Trophoblast cell (in vitro differentiated cells and primary cell): ENCODE data around the gene GBP7.
A peak's percentile ranks its signal among the peaks of the same experiment; 100 is the strongest.

Experiments used
- DNase-seq, 2 donors: peaks; one replicate each; pipeline ENCODE4 v3.0.0-alpha.2; 2016
- H2AFZ ChIP-seq: 2 replicates; pipeline ENCODE4 v1.6.1; 2013; ENCODE audit warnings: low read length, moderate library complexity, mild to moderate bottlenecking; ENCODE audit not compliant: insufficient read depth, poor library complexity
- H2AK5ac ChIP-seq: 2 replicates; pipeline ENCODE4 v1.6.1; 2013; ENCODE audit warnings: mild to moderate bottlenecking, low read length
- H2BK120ac ChIP-seq: 2 replicates; pipeline ENCODE4 v1.6.1; 2013; ENCODE audit warnings: low read length, mild to moderate bottlenecking, moderate library complexity; ENCODE audit not compliant: insufficient read depth, poor library complexity
- H2BK12ac ChIP-seq: 2 replicates; pipeline ENCODE4 v1.6.1; 2013; ENCODE audit warnings: mild to moderate bottlenecking, low read length, moderate library complexity
- H2BK5ac ChIP-seq: 2 replicates; pipeline ENCODE4 v1.6.1; 2013; ENCODE audit warnings: low read length, low read depth, moderate library complexity, mild to moderate bottlenecking; ENCODE audit not compliant: poor library complexity
- H3K14ac ChIP-seq: 2 replicates; pipeline ENCODE4 v1.6.1; 2013; ENCODE audit warnings: mild to moderate bottlenecking, low read length
- H3K18ac ChIP-seq: 2 replicates; pipeline ENCODE4 v1.6.1; 2013; ENCODE audit warnings: mild to moderate bottlenecking, low read length
- H3K23ac ChIP-seq: 2 replicates; pipeline ENCODE4 v1.6.1; 2013; ENCODE audit warnings: low read length
- H3K27ac ChIP-seq: 2 replicates; pipeline ENCODE4 v1.5.1; 2013; ENCODE audit warnings: low read depth, mild to moderate bottlenecking, inconsistent platforms, low read length, moderate library complexity
- H3K27me3 ChIP-seq: 2 replicates; pipeline ENCODE4 v1.6.1; 2013; ENCODE audit warnings: inconsistent platforms, mild to moderate bottlenecking, low read length, moderate library complexity; ENCODE audit not compliant: insufficient read depth
- H3K36me3 ChIP-seq, 2 experiments: 1 replicate in 1 of 2; 2 replicates in 1 of 2; pipeline ENCODE4 v1.6.1; 2013; ENCODE audit warnings: low read length in 2 of 2, mild to moderate bottlenecking in 2 of 2, moderate library complexity in 1 of 2; ENCODE audit not compliant: insufficient read depth in 2 of 2, control insufficient read depth in 1 of 2
- H3K4ac ChIP-seq: 2 replicates; pipeline ENCODE4 v1.6.1; 2013; ENCODE audit warnings: low read depth, mild to moderate bottlenecking, low read length, moderate library complexity
- H3K4me1 ChIP-seq, 2 experiments: 1 replicate in 1 of 2; 2 replicates in 1 of 2; pipeline ENCODE4 v1.6.1; 2013; ENCODE audit warnings: low read length in 2 of 2, mild to moderate bottlenecking in 2 of 2, moderate library complexity in 1 of 2; ENCODE audit not compliant: insufficient read depth in 2 of 2, control insufficient read depth in 1 of 2
- H3K4me2 ChIP-seq: 2 replicates; pipeline ENCODE4 v1.6.1; 2013; ENCODE audit warnings: inconsistent platforms, mild to moderate bottlenecking, low read length, moderate library complexity
- H3K4me3 ChIP-seq: 2 replicates; pipeline ENCODE4 v1.5.1; 2013; ENCODE audit warnings: mild to moderate bottlenecking, low read depth, low read length, inconsistent platforms
- H3K79me1 ChIP-seq: one replicate; pipeline ENCODE4 v1.6.1; 2013; ENCODE audit warnings: low read length
- H3K79me2 ChIP-seq: 2 replicates; pipeline ENCODE4 v1.6.1; 2013; ENCODE audit warnings: low read length, mild to moderate bottlenecking; ENCODE audit not compliant: control insufficient read depth, insufficient read depth, poor library complexity
- H3K9ac ChIP-seq: 2 replicates; pipeline ENCODE4 v1.6.1; 2013; ENCODE audit warnings: mild to moderate bottlenecking, low read length
- H3K9me3 ChIP-seq: 2 replicates; pipeline ENCODE4 v1.6.1; 2013; ENCODE audit warnings: low read depth, mild to moderate bottlenecking, control low read depth, inconsistent platforms, low read length; ENCODE audit not compliant: insufficient read depth
- H4K12ac ChIP-seq: 2 replicates; pipeline ENCODE4 v1.6.1; 2013; ENCODE audit warnings: low read depth, mild to moderate bottlenecking, low read length, moderate library complexity
- H4K8ac ChIP-seq: 2 replicates; pipeline ENCODE4 v1.6.1; 2013; ENCODE audit warnings: low read depth, mild to moderate bottlenecking, low read length, moderate library complexity
- H4K91ac ChIP-seq: one replicate; pipeline ENCODE4 v1.6.1; 2013; ENCODE audit warnings: low read depth, mild to moderate bottlenecking, low read length, moderate library complexity
- WGBS: extraction: QIAGEN DNeasy Blood & Tissue Kit; methylation state at CpG from one replicate; pipeline ENCODE4 v1.1.7; 2013; ENCODE audit warnings: missing lambda C conversion rate; ENCODE audit not compliant: insufficient read length, insufficient coverage; ENCODE audit errors: extremely low coverage; 5-methylcytosine and 5-hydroxymethylcytosine counted together

The GBP7 gene

DNA sequence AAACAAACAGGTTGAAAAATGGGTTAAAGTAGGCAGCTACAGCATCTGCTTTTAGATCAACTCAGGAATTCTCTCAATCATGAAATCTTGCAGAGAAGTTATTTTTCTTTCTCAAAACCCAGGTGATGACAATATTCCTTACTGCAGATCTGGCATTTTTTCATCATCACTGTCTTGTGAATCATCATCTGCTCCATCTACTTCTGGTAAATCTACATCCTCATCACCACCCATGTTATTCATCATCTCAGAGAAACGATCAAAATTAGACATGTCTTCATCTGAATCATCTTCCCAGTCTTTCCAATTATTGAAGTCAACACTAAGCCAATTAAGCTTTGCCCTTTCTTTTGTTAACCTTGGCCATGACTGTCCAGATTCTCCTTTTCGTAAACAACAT lies 71.7 kb downstream of the GBP7 start:
- Histone ChIP-seq H3K27me3 (no peaks in the 10 kb centered on the region), H3K4me2 (no peak overlapping the region), H3K18ac (no peak overlapping the region), H3K4me3 (no peak overlapping the region), H3K9ac (no peak overlapping the region), H3K4me1 (no peaks in the 10 kb centered on the region), H2BK120ac (no peak overlapping the region), H4K91ac (no peak overlapping the region), H3K27ac (no peak overlapping the region), H3K9me3 (peaks cover 2% of the 10 kb centered on the region), H3K79me2 (no peaks in the 10 kb centered on the region), H3K36me3 (no peaks in the 10 kb centered on the region), H3K14ac (no peak overlapping the region), H3K4ac (no peak overlapping the region), H2BK5ac (no peak overlapping the region), H2BK12ac (no peak overlapping the region), H4K12ac (no peak overlapping the region), H2AFZ (no peak overlapping the region), H3K79me1 (no peaks in the 10 kb centered on the region), H3K23ac (no peak overlapping the region), H4K8ac (no peak overlapping the region), H2AK5ac (no peak overlapping the region)
- WGBS = no CpG with 5 or more reads among the region's 2 CpGs
- DNase-seq = peak; percentile 26 to 86

DNA sequence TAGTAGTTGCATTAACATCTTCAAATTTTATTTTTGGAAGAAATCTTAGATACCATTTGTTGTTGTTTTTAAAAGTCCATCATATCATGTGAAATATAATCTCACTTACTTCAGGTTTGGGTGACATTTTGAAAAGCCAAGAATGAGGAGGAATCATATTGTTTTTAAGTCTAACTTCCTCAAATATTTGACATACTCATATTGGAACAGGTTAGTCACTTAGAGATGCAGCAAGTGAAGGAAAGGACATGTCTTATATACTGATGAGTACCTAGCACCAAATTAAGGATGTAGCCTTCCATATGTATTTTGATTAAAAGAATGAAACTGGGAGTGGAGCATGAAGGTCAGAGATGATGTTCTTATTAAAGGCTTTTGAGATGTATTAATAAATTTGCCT lies 73.8 kb downstream of the GBP7 start:
- Histone ChIP-seq H3K18ac (no peak overlapping the region), H2BK120ac (no peak overlapping the region), H2BK12ac (no peak overlapping the region), H3K9me3 (peaks cover 2% of the 10 kb centered on the region), H4K91ac (no peak overlapping the region), H2AK5ac (no peak overlapping the region), H2AFZ (no peak overlapping the region), H4K12ac (no peak overlapping the region), H3K79me1 (no peaks in the 10 kb centered on the region), H3K36me3 (no peaks in the 10 kb centered on the region), H3K4me3 (no peak overlapping the region), H3K14ac (no peak overlapping the region), H3K23ac (no peak overlapping the region), H4K8ac (no peak overlapping the region), H3K4me1 (no peaks in the 10 kb centered on the region), H2BK5ac (no peak overlapping the region), H3K4me2 (no peak overlapping the region), H3K27me3 (no peaks in the 10 kb centered on the region), H3K79me2 (no peaks in the 10 kb centered on the region), H3K27ac (no peak overlapping the region), H3K4ac (no peak overlapping the region), H3K9ac (no peak overlapping the region)
- no peak for DNase-seq

GRCh38 chr1:89100412-89100811 lies 75.4 kb downstream of the GBP7 start:
- DNase-seq = no peak
- H3K14ac ChIP-seq = no peak overlapping the region
- H3K23ac ChIP-seq = no peak overlapping the region
- no peak overlapping the region for H2AK5ac ChIP-seq
- no CpG with 5 or more reads among the region's 3 CpGs for WGBS
- H3K4ac ChIP-seq = no peak overlapping the region
- H2BK5ac ChIP-seq = no peak overlapping the region
- no peaks in the 10 kb centered on the region for H3K36me3 ChIP-seq
- no peaks in the 10 kb centered on the region for H3K79me1 ChIP-seq
- no peaks in the 10 kb centered on the region for H3K27me3 ChIP-seq
- H2BK120ac ChIP-seq = no peak overlapping the region
- H2AFZ ChIP-seq = no peak overlapping the region
- no peak overlapping the region for H3K4me3 ChIP-seq
- H3K79me2 ChIP-seq = no peaks in the 10 kb centered on the region
- H3K18ac ChIP-seq = no peak overlapping the region
- peaks cover 2% of the 10 kb centered on the region for H3K9me3 ChIP-seq
- H4K12ac ChIP-seq = no peak overlapping the region
- no peaks in the 10 kb centered on the region for H3K4me1 ChIP-seq
- H3K27ac ChIP-seq = no peak overlapping the region
- no peak overlapping the region for H3K4me2 ChIP-seq
- no peak overlapping the region for H4K91ac ChIP-seq
- no peak overlapping the region for H3K9ac ChIP-seq
- no peak overlapping the region for H4K8ac ChIP-seq
- H2BK12ac ChIP-seq = no peak overlapping the region

GRCh38 chr1:89098857-89099256 lies 76.9 kb downstream of the GBP7 start:
- Histone ChIP-seq H3K27ac (no peak overlapping the region), H3K27me3 (no peaks in the 10 kb centered on the region), H4K12ac (no peak overlapping the region), H3K4me2 (no peak overlapping the region), H3K36me3 (no peaks in the 10 kb centered on the region), H4K91ac (no peak overlapping the region), H3K4me3 (no peak overlapping the region), H3K23ac (no peak overlapping the region), H2AK5ac (no peak overlapping the region), H3K4ac (no peak overlapping the region), H3K79me2 (no peaks in the 10 kb centered on the region), H2BK12ac (no peak overlapping the region), H3K14ac (no peak overlapping the region), H3K9me3 (no peaks in the 10 kb centered on the region), H3K4me1 (no peaks in the 10 kb centered on the region), H2BK5ac (no peak overlapping the region), H3K9ac (no peak overlapping the region), H2BK120ac (no peak overlapping the region), H3K18ac (no peak overlapping the region), H3K79me1 (no peaks in the 10 kb centered on the region), H4K8ac (no peak overlapping the region), H2AFZ (no peak overlapping the region)
- WGBS = no CpG with 5 or more reads among the region's 3 CpGs
- DNase-seq = no peak

GRCh38 chr1:89095737-89096136 lies 80.1 kb downstream of the GBP7 start:
- Histone ChIP-seq H3K79me1 (no peaks in the 10 kb centered on the region), H2AFZ (no peak overlapping the region)
- WGBS = no CpG with 5 or more reads among the region's 2 CpGs

More at GRCh38 chr1:89095737-89096136, 80.1 kb downstream of the GBP7 start:
- no peak overlapping the region for H4K12ac ChIP-seq
- H3K36me3 ChIP-seq = no peaks in the 10 kb centered on the region
- H3K4ac ChIP-seq = no peak overlapping the region
- no peak overlapping the region for H3K9ac ChIP-seq
- H3K9me3 ChIP-seq = no peaks in the 10 kb centered on the region
- H4K8ac ChIP-seq = no peak overlapping the region
- no peak overlapping the region for H3K4me3 ChIP-seq
- H2AK5ac ChIP-seq = no peak overlapping the region
- no peaks in the 10 kb centered on the region for H3K79me2 ChIP-seq
- no peaks in the 10 kb centered on the region for H3K4me1 ChIP-seq
- H3K4me2 ChIP-seq = no peak overlapping the region
- no peak overlapping the region for H3K18ac ChIP-seq
- no peak overlapping the region for H3K14ac ChIP-seq
- no peak overlapping the region for H3K23ac ChIP-seq
- no peak overlapping the region for H2BK5ac ChIP-seq
- H2BK12ac ChIP-seq = no peak overlapping the region
- no peak overlapping the region for H3K27ac ChIP-seq
- no peak for DNase-seq
- no peaks in the 10 kb centered on the region for H3K27me3 ChIP-seq
- no peak overlapping the region for H4K91ac ChIP-seq
- H2BK120ac ChIP-seq = no peak overlapping the region
